Midbrain (tissue), 1 donor: ENCODE measurements around the gene ZNF423.
"Not testable (repeated sequence)": the region's sequence is repeated elsewhere in the genome, so short reads cannot be mapped to it uniquely, and the experiment has no call there.

Source experiments
- DNase-seq: peaks from one replicate; lab custom pipeline; 2025; lab: John Stamatoyannopoulos, UW

ZNF423 gene

GRCh38 chr16:49855822-49856671 is at the start of gene ZNF423:
TSS of gene ZNF423 (minus strand) at chr16:49856112. CDS start at chr16:49855774, 338 bp downstream.
- no peak for DNase-seq

- DNase-seq = no peak
Measured at GRCh38 chr16:49904348-49905062, 48.6 kb upstream of the ZNF423 start.

- DNase-seq = no peak
Measured at GRCh38 chr16:49902908-49903307, 47.0 kb upstream of the ZNF423 start.

GRCh38 chr16:49901711-49902110 is 45.8 kb upstream of the ZNF423 start:
- DNase-seq = no peak

GRCh38 chr16:49900875-49901274 is 45.0 kb upstream of the ZNF423 start:
- no peak for DNase-seq

GRCh38 chr16:49899991-49900695 is 44.2 kb upstream of the ZNF423 start:
- no peak for DNase-seq

GRCh38 chr16:49896447-49896964 is 40.6 kb upstream of the ZNF423 start:
- DNase-seq = no peak

GRCh38 chr16:49890876-49891275 is 35.0 kb upstream of the ZNF423 start:
- DNase-seq = no peak

GRCh38 chr16:49889725-49890397 is 33.9 kb upstream of the ZNF423 start:
- no peak for DNase-seq

- DNase-seq = no peak
Measured at GRCh38 chr16:49886554-49887094, 30.7 kb upstream of the ZNF423 start.

GRCh38 chr16:49884033-49885015 is 28.4 kb upstream of the ZNF423 start:
- no peak for DNase-seq

GRCh38 chr16:49883076-49884014 is 27.4 kb upstream of the ZNF423 start:
- DNase-seq = no peak

- no peak for DNase-seq
Measured at GRCh38 chr16:49881890-49882289, 26.0 kb upstream of the ZNF423 start.

- not testable (repeated sequence) for DNase-seq
Measured at GRCh38 chr16:49878540-49878939, 22.6 kb upstream of the ZNF423 start.

- DNase-seq = no peak
Measured at GRCh38 chr16:49876716-49877129, 20.8 kb upstream of the ZNF423 start.

GRCh38 chr16:49875806-49876715 is 20.1 kb upstream of the ZNF423 start:
- DNase-seq = no peak

- no peak for DNase-seq
Measured at GRCh38 chr16:49874613-49875237, 18.8 kb upstream of the ZNF423 start.
